DMS79 treated with DMSO at 0.1 percent for 48 hours (cell line): Measurements from ENCODE around the gene AGTPBP1.

ENCODE experiments used
- DNase-seq: peaks from one replicate; lab custom pipeline; 2025; lab: John Stamatoyannopoulos, UW

AGTPBP1 gene

DNA sequence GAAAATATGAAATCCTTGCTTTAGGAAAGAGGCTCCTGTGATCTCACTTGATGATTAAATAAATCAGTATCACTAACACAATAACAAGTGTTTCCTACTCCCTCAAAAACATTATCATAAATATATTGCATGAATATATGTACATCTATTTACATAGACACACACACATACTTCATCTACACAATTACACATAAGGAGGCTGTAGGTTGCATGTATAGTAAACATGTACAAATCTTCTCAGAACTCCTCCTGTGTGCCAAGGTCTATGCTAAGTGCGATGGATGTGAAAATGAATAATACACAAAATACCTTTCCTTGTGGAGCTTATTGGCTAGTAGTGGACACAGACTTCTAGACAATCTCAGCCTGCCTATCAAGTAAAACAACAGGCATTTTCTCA is 239.9 kb downstream of the AGTPBP1 start:
- DNase-seq = no peak

GRCh38 chr9:85501456-85501855 is 240.3 kb downstream of the AGTPBP1 start:
- no peak for DNase-seq
